K562 (cell line): ENCODE results near the gene ADPRHL1. TPM values are rescaled to one million over a fixed set of nuclear protein-coding genes. Genes with fewer than 3 reads are reported as not detected.
A peak's percentile ranks its signal among the peaks of the same experiment; 100 is the strongest.

Experiments used
- FIP1L1 ChIP-seq: fragments of 200-400 bp; formaldehyde crosslinking; IDR thresholded peaks from 2 replicates; pipeline ENCODE4 v1.6.1; 2018; ENCODE audit warnings: mild to moderate bottlenecking, low read depth, low read length; ENCODE audit not compliant: poor library complexity, severe bottlenecking
- SMAD4 ChIP-seq: fragments of 250-450 bp; sonication (Bioruptor Pico); conservative IDR thresholded peaks from 2 replicates; pipeline ENCODE4 v1.8.0; 2021; ENCODE audit warnings: inconsistent platforms, mild to moderate bottlenecking, moderate library complexity
- ZNF764 ChIP-seq: fragments of 250-450 bp; sonication (Bioruptor Pico); IDR thresholded peaks from 2 replicates; pipeline ENCODE4 v1.4.0; 2020; ENCODE audit warnings: low read depth, mild to moderate bottlenecking, moderate library complexity
- ZSCAN32 ChIP-seq: fragments of 450-650 bp; formaldehyde crosslinking; IDR thresholded peaks from 2 replicates; pipeline ENCODE4 v1.4.0; 2020; ENCODE audit warnings: mild to moderate bottlenecking, moderate library complexity
- polyA plus RNA-seq, 8 experiments: library from polyadenylated mRNA; depleted of rRNA in 4 of 8; stranded (reverse) in 5 of 8; unstranded in 3 of 8; fragments of >200 nt; fragmentation: Nextera tagmentation in 2 of 8; fragmentation: Illumina TruSeq in 1 of 8; extraction: Ambion mirVana in 2 of 8; extraction: Trizol in 1 of 8; gene quantifications; 2 replicates each; pipeline versions ENCODE4 v1.2.1 to v1.2.3, GENCODE V29; 2011 to 2014; ENCODE audit warnings: inconsistent platforms in 1 of 8, missing spikeins in 1 of 8
- total RNA-seq, 7 experiments: library from RNA; depleted of rRNA in 6 of 7; stranded (reverse); fragments of >200 nt in 6 of 7; fragmentation: Illumina TruSeq in 2 of 7; extraction: Trizol in 2 of 7; gene quantifications; 2 replicates each; pipeline versions ENCODE4 v1.2.1 to v1.2.3, GENCODE V29; 2011 to 2021; ENCODE audit warnings: low replicate concordance in 1 of 7
- TF ChIP-seq, protein P1 (sequence below), 2 experiments: fragments of 450-650 bp in 1 of 2; sonication (generic) in 1 of 2; formaldehyde crosslinking in 1 of 2; IDR thresholded peaks in 1 of 2; conservative IDR thresholded peaks in 1 of 2; 2 replicates each; pipeline versions ENCODE4 v1.6.1 to v1.8.1; 2016 to 2023; ENCODE audit warnings: mild to moderate bottlenecking in 2 of 2, moderate library complexity in 2 of 2, inconsistent platforms in 1 of 2, missing genetic modification reagents in 1 of 2
- TF ChIP-seq, protein P2 (sequence below), 3 experiments: IDR thresholded peaks in 2 of 3; conservative IDR thresholded peaks in 1 of 3; 2 replicates each; pipeline ENCODE4 v1.5.1; 2011 to 2012; ENCODE audit warnings: low read length in 3 of 3, mild to moderate bottlenecking in 3 of 3, control low read depth in 2 of 3, improper control_type of control experiment in 1 of 3, inconsistent platforms in 1 of 3, low read depth in 1 of 3, mixed read lengths in 1 of 3, moderate library complexity in 1 of 3; ENCODE audit not compliant: insufficient read depth in 2 of 3

The ADPRHL1 gene
- total and polyA plus RNA-seq, 9 of the 15 experiments (the other 6 are each of a cell fraction or from before 2014, with no cell fraction given) = 0.06 to 0.76 (median 0.37) TPM; not detected in 1

DNA sequence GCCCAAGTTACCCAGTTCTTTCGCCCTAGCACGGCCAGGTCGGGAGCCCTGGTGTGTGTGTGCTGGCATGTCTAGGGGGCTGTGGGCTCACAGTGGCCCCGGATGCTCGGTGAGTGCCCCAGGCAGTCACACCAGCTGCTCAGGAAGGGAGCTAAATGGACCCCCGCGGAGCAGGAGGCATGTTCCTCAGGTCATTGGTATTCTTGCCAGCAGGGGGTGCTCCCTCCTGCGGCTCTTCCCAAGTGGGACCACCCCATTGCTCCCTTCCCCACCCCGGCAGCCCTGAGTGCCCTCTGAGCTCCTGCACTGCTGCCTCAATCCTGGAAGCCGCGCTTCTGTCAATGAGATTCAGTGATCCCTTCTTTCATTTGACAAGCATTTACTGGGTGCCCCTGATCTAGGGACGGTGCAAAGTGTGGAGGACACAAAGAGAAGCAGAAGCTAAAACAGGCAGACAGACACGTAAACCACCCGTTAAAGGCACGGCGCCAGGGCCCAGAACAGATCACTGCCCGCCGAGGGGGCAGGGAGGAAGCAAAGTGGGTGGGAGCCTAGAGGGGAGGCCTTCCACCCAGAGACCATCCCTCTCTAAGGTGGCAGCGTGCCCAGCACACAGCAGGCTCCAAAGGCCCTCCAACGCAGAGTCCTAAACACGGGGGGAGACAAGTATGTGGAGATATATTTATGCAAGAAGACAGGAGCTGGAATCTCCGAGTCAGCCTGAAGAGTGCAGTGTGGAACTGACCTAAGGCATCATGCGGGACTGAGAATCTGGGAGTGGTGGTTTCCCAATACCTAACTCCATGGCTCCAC lies 5.2 kb upstream of the ADPRHL1 start (continued):
- TF ChIP-seq, protein P1, sequence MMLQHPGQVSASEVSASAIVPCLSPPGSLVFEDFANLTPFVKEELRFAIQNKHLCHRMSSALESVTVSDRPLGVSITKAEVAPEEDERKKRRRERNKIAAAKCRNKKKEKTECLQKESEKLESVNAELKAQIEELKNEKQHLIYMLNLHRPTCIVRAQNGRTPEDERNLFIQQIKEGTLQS (IDR thresholded peaks at IDR 0.05) = no peak
- TF ChIP-seq, protein P1 (CRISPR knock-in tag; conservative IDR thresholded peaks at IDR 0.05) = no peak
- TF ChIP-seq ZSCAN32 (CRISPR knock-in tag) = no peak
- TF ChIP-seq SMAD4 = no peak
- TF ChIP-seq ZNF764 (CRISPR knock-in tag) = no peak
- TF ChIP-seq, protein P2, sequence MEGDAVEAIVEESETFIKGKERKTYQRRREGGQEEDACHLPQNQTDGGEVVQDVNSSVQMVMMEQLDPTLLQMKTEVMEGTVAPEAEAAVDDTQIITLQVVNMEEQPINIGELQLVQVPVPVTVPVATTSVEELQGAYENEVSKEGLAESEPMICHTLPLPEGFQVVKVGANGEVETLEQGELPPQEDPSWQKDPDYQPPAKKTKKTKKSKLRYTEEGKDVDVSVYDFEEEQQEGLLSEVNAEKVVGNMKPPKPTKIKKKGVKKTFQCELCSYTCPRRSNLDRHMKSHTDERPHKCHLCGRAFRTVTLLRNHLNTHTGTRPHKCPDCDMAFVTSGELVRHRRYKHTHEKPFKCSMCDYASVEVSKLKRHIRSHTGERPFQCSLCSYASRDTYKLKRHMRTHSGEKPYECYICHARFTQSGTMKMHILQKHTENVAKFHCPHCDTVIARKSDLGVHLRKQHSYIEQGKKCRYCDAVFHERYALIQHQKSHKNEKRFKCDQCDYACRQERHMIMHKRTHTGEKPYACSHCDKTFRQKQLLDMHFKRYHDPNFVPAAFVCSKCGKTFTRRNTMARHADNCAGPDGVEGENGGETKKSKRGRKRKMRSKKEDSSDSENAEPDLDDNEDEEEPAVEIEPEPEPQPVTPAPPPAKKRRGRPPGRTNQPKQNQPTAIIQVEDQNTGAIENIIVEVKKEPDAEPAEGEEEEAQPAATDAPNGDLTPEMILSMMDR (IDR thresholded peaks at IDR 0.05 in 2 of 3, conservative IDR thresholded peaks at IDR 0.05 in 1 of 3; ENCODE audit: insufficient read depth in 2 of 3, low read depth in 1 of 3, low read length in 3 of 3) = peak; percentile 20 to 54 (median 25); a peak in 4 of 6 replicates
- no peak for TF ChIP-seq FIP1L1
- TF ChIP-seq, all 486 proteins: peak for 3
